ENCODE measurements around the gene RGS6.

The RGS6 gene

DNA sequence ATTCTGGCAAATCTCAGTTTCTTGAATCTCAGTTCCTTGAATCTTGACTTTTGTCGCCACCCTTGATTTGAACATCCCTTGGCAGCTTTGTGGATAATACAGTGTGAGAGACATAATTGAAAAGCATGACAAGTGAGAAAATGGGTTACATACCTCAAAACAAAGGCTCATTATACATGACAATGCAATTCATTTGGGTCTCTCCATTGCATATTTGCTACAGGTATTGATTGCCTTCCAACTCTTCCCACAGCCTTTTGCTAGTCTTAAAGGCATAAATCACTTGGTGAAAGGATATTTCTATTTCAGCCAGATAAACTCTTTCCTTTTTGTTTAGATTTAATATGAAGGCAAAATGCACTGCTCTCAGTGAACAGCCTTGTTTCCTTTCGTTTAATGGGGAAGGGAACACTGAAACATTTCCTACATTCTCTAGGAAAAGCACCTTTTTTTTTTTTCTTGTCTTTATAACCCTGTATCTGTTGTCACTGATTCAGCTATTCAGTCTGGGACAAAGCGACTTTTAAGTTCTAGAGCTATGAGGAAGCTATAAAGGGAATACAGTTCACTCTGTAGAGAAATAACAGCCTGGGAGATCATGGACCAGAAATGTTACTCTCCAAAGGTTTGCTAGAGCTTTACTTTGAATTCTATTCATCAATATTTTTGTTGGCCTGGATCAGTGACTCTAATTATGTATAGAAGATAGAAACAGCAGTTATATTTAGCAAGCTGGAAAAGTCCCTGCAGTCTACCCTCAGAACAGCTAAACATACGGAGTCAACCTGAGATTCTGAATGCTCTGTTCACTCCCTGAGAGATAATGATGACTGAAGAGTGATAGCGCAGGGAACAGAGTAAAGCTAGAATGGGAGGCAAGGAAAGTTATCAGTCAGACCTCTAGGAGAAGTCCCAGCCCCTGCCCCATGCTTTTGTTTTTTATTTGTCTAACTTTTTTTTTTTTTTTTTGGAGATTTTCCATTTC is 311.4 kb downstream of the RGS6 start:
- no peak for DNase-seq (ENCODE audit: low read depth in 2 of 2)

DNA sequence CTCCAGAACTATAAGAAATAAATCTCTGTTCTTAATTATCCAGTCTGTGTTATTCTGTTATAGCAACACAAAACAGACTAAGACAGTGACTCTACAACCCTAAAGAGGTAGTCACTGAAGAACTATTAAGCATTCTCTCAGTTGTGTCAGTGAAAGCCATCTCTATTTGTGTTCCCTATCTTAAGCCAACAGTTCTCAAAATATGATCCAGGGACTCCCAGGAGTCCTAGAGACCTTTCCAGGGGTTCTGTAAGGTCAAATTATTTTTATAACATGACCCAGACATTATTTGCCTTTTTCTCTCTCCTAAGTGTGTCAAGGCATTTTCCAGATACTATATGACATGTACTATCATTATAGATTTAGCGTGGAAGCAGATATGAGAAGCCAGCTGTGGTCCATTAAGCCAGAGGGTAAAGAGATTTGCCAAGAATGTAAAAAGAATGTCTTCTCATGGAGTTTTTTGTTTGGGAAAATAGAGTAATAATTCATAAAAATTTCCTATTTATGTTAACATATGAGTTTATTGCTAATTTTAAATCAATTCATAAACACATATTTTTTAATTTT is 315.8 kb downstream of the RGS6 start:
- DNase-seq (ENCODE audit: low read depth in 2 of 2): no peak

DNA sequence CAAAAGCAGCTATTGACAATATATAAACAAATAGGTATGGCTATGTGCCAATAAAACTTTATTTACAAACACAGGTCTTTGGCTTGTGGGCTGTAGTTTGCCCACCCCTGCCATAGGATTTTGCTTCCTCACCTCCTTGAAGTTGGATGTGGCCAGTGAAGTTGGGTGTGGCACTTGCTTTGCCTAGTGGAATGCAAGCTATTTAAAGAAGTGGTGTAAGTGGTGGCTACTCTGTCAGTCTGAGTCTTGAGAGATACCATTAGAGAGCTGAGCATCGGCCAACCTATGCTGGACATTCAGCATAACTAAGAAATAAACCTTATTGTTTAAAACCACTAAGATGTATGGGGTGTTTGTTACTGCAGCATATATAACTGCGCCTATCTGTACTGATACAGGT is 321.3 kb downstream of the RGS6 start:
- DNase-seq (ENCODE audit: low read depth in 2 of 2): no peak

DNA sequence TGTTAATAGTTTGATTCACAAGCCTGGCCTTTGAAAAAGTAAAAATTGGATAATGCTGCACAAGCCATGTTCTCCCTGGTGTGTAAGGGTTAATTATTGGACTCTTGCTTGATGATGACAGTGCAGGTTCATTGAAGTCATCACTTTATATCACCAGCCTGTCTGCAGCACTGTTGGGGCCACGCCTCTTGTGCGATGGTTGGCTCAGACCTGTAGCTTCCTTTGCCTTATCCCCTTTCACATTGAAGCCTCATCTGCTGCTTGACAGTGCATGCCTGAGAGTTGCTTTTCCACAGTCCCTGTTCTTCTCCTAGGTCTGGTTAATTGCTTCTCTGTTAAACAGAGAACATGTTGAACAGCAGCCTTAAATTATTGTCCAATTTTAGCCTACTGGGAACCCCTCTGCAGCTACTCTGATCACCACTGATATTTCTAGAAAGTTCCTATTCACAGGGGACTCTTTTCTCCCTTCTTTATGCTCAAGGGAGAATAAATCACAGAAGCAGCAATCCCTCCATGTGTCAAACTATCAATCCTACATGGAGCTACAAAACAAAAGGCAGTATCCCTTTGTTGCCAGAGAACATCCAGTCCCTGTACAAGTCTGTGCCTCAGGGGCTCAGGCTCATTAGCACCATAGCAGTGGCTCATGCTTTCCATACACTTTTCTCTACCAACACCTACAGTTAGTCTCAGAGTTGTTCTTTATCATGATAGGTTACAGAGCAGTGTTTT is 322.1 kb downstream of the RGS6 start:
- no peak for DNase-seq (ENCODE audit: low read depth in 2 of 2)

DNA sequence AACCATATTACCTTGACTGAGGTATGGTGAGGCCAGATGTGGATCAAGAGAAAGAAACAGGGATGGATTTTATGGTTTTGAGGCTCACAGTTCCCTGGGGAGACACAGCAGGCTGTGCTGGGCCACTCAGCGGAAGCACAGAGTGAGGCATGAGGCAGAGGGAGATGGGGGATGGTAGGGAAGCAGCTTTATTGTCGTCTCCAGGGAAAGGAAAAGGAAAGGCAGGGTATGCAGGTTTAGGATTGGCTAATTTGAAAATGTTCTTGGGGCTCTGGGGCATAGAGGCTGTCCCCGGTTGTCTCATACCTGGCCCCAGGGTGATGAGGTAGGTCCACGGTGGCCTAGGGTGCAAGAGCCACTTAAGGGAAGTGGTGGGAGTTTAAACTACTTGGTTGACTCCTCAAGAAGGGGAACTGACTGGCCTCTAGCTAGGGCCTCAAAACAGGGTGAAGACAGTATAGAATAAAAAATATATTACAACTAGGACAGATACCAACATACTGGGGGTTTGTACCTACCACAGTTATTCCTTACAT is 322.8 kb downstream of the RGS6 start:
- DNase-seq (ENCODE audit: low read depth in 2 of 2): no peak

DNA sequence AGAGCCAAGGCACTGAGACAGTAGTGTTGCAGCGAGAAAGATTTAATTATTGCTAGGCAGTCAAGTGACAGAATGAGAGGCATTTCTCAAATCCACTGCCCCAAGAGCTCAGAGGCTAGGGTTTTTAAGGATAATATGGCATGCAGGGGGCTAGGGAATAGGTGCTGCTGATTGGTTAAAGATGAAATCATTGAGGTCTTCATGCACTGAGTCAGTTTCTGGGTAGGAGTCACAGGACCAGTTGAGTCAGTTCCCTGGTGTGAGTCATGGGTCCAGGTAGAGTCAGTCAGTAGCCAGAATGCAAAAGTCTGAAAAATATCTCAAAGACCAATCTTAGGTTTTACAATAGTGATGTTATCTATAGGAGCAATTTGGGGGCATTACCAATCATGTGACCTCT is 323.8 kb downstream of the RGS6 start:
- DNase-seq (ENCODE audit: low read depth in 2 of 2): no peak

DNA sequence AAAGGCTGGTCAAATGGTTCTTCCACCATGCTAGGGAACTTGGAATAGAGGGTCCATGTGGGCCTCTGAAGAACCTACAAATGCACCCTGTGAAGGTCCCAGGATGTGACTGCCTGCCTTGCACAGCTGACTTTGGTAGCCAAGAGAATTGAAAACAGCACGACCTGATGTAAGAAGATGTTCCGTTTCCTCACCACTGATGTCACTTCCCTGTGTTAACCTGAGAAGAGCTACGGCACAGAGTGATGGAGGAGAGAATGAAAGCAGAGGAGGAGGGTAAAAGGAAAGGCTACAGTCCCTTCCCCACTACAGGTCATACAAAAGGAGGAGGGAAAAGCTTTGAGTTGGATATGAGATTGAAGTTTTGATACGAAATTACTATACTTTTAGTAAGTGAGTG is 328.8 kb downstream of the RGS6 start:
- no peak for DNase-seq (ENCODE audit: low read depth in 2 of 2)

DNA sequence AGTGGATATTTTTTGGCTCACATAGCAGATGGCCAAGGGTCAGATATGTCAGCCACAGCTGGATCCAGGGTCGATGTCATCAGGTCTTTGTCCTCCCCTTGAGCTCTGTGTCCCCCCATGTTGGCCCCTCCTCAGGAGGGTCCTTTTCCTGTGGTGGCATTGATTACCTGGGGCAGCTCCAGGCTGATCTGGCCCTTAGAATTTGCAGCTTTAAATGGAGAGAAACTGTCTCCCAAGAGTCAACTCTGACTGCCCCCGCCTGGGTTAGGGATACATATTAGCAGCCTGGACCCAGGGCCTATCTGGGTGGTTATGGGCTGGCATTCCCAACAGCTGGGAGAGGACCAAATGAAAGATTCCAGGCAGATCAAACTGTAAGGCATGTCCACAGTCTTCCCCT is 330.5 kb downstream of the RGS6 start:
- DNase-seq (ENCODE audit: low read depth in 2 of 2): no peak

DNA sequence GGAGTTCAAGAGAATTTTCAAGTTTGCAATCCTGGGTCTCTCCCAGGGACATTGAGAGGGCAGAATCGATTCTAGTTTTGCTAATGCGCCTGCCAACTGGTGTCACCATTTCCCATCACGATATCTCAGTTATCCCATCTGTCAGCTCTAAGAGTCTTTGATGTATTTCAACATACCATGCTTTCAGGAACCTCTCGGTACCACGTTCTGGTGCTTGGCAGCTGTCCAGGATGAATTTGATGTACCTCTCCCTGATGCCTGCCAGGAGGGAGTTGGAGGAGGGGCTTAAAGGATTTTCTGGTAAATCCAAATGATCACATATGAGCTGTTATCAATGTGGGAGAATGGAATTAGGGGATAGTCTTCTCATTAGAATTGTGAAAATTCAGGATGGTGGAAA is 332.5 kb downstream of the RGS6 start:
- DNase-seq (ENCODE audit: low read depth in 2 of 2): no peak

DNA sequence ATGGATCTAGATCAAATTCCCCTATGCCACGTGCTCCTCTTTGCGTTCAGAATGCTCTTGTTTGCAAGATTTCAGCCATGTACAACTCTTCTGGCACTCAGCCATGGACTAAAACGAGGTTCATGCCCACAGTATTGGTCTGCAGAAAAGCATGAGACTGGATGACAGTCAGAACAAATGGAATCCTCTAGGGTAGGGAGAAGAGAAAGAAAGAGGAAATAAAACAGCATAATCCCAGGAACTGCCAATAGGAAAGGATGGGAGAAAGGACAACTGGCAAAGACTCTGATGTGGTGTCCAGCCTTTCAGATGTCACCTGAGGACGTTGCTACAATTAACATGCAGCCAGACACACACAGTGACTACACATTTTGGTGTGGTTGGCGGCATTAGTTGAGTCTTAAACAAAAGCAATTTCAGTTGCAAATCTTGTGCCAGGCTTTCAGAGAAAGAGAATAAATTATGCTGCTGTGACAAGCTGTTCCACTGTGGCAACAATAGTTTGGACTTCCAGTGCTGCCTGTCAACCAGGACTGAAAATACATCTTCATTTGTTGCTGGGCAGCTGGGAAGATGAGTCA is 338.0 kb downstream of the RGS6 start:
- no peak for DNase-seq (ENCODE audit: low read depth in 2 of 2)

DNA sequence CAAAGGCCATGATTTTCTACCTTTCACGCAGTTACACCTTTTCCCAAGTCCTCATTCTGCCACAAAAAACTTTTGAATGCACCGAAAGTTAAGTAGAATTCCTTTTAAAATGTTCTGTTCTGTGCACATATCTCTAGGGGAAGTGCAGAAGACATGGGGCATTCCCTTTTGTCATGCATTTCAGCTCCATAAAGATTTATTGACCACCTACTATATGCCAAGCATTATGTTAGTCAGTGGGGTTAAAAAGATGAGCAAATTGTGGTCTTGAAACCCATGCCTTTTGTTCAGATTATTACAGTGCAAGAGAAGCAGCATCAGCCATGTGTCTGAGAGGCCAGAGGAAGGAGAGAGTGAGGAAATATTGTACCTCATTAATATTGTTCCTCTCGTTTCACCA is 338.5 kb downstream of the RGS6 start:
- DNase-seq (ENCODE audit: low read depth in 2 of 2): no peak

DNA sequence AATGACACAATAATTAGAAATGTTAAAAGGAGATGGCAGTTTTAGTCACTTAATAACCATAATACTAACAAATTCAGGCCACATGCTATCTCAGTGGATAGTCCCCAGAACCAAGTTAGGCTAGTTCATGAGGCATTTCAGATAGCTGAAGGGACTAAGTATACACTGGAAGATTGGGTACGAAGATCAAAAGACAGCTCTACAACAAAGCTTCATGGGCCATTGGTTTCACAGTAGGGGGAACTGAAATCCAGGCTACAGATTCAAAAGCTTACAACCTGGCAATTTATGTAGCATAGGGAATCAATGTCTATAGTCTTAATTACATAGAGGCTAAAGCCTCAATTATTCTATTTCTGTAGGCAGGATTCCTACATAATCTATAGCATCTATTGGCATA is 343.0 kb downstream of the RGS6 start:
- DNase-seq (ENCODE audit: low read depth in 2 of 2): no peak

DNA sequence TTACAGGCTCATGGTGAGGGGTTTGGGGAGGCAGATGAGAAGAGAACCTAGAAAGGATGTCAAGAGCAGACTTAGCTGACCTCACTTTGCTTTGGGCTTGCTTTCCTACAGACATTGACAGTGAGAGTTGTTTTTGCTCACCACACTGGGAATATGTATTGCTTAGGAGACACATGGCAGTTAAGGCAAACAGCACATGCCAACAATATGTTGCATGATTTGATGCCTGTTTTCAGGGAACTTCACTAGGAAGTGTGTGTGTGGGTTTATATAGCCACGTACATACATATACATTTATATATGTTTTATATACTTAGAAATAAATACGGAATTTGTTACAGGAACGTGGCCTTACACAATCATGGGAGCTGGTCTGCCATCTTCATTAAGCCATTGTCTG is 346.1 kb downstream of the RGS6 start:
- DNase-seq (ENCODE audit: low read depth in 2 of 2): no peak

DNA sequence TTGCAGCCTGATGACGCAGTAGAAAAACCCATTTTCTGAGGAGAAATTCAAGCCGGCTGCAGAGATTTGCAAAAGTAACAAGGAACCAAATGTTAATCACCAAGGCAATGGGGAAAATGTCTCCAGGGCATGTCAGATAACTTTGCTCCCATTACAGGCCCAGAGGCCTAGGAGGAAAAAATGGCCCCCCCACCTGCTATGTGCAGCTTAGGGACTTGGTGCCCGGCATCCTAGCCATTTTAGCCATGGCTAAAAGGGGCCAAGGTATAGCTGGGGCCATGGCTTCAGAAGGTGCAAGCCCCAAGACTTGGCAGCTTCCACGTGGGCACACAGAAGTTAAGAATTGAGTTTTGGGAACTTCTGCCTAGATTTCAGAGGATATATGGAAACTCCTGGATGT is 351.9 kb downstream of the RGS6 start:
- DNase-seq (ENCODE audit: low read depth in 2 of 2): no peak

DNA sequence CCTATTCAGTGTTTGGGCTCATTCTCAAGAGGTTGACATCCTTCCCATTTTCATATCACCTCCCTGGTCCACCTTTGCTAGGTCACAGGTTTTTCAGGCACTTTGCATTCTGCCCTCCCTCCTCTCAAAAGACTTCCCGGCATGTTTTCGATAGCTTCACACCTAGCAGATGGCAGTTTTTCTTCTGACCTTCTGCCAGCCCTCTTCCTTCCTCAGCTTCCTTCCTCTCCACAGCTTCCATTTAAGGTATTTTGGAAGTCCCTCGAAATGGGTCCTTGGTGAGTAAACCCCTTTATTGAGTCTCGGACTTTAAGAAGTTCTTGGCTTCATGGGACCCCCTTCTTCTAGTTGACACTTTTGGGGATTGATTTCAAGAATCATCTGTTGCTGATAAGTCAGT is 358.0 kb downstream of the RGS6 start:
- no peak for DNase-seq (ENCODE audit: low read depth in 2 of 2)

DNA sequence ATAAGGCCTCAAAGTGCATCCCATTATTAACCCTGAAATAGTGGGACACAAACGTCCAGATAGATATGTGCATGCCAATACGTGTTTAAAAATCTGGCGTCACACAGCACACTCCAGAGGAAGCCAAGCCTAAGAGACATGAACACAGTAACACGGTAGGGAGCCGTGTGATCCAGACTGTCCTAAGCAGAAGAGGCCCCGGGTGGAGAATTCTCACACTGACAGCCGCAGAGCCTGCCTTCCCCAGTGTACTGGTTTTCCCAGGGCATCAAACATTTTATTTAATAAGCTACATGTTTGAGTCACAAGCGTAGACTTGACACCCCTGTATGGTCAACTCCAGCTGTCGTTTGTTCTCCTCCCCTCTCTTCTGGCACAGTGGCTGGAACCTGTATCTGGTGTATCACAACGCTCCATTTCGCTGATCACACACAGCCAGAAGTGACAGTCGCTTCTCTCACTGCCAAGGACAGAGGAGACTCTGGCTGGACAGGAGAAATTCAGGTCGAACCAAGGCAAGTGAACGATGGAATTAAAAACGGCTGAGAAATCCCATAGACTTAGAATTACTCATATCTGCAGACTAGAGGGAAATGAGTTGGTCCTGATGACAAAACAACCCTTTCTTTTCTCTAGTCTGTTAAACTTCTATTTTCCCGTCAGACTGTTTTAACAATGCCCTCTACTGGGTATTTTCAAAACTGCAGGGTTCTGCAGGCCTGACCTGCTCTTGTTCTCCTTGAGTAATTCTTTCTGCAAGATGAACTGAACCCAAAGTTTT is 359.9 kb downstream of the RGS6 start:
- no peak for DNase-seq (ENCODE audit: low read depth in 2 of 2)

DNA sequence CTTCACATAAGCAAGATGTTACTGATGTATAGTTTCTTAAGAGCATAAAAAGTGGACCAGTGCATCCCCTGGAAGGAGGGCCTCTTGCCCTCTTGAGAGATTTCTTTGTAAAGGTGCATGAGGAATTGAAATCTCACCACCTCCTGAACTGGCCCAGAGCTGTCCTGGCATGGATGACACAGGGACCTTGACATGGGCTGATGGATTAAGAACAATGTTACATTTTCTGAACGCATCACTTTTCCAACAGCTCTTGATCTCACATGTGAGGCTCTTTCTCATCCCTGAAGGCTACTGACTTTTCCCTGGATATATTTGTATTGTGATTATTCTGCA is 360.4 kb downstream of the RGS6 start:
- DNase-seq (ENCODE audit: low read depth in 2 of 2): no peak

DNA sequence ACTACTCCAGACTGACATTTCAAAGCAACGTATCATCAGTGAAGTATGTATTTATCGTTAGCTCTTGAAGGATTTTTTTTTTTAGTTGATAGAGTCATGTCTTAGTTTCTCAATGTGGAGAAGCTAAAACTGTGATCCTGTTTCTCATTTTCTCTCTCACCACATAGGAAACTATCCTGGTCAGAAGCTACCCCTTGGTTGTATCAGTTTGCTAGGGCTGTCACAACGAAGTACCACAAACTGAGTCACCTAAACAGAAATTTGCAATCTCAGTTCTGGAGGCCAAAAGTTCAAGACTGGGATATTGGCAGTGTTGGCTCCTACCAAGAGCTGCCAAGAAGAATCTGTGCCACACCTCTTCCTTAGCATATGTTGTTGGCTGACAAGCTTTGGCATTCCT is 369.1 kb downstream of the RGS6 start:
- DNase-seq (ENCODE audit: low read depth in 2 of 2): no peak

DNA sequence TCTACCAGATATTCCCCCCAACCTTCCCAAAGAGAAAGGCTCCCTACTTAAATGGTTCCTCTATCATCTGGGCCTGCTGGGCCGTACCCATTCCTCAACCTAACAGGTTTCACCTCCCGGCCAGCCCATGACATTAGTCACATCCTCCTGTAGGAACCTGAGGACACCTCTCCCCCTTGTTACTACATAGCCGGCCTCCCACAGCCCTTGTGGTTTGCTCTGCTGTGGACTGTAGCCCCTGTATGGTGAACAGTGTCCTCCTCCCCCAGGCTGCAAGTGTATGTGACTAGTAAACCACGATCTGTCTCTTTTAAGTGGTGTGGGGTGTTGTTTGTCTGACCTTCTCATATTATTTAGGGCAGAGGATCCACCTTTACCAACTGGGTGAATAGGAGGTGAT is 371.7 kb downstream of the RGS6 start:
- DNase-seq (ENCODE audit: low read depth in 2 of 2): no peak

DNA sequence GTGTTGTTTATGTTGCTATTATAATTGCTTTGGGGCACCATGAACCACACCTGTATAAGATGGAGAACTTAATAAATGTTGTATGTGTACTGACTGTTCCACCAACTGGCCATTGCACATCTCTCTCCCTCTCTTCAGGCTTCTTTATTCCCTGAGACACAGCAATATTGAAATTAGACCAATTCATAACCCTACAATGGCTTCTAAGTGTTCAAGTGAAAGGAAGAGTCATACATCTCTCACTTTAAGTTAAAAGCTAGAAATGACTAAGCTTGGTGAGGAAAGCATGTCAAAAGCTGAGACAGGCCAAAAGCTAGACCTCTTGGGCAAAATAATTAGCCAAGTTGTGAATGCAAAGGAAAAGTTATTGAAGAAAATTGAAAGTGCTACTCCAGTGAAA is 373.3 kb downstream of the RGS6 start:
- DNase-seq (ENCODE audit: low read depth in 2 of 2): no peak

DNA sequence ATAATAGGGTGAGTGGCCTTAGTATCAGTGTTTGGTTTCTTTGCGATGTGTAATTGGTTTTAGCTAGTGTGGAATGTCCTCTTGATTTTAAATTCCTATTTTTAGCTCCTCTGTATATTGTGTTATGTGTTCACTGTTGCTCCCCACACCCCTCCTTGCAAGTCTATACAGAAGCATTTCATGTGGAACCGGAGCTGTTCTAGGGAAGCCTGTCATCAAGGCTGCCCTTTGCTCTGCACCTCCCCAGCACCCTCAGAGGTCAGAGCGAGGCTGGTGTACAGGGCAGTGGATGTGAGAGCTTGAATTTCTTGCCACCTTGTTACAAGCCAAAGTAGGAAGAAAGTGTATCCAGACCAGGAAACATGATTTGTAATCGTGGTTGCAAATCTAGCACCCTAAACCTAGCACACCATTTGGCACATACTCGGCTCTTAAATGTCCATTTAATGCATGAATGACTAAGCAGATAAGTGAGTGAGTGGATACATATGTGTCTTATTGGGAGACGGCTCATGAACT is 376.8 kb downstream of the RGS6 start:
- DNase-seq (ENCODE audit: low read depth in 2 of 2): no peak
